Activated T-cell treated with anti-CD3 and anti-CD28 coated beads, Interleukin-2, amount 50 U/mL, for 24 hours (primary cell): ENCODE results near the gene PPM1L.

Experiments used
- DNase-seq: peaks from one replicate; pipeline ENCODE4 v3.0.0-alpha.2; 2020
- H3K27ac Mint-ChIP-seq: 2 replicates; pipeline ENCODE4 v1.8.0; 2020; ENCODE audit warnings: mild to moderate bottlenecking, mixed read lengths
- H3K27me3 Mint-ChIP-seq: 2 replicates; pipeline ENCODE4 v1.8.0; 2020; ENCODE audit warnings: mixed read lengths
- H3K36me3 Mint-ChIP-seq: 2 replicates; pipeline ENCODE4 v1.8.0; 2020; ENCODE audit warnings: low read depth, mixed read lengths
- H3K4me1 Mint-ChIP-seq: 2 replicates; pipeline ENCODE4 v1.8.0; 2020; ENCODE audit warnings: low read depth, mixed read lengths
- H3K4me3 Mint-ChIP-seq: 2 replicates; pipeline ENCODE4 v1.8.0; 2020; ENCODE audit warnings: mild to moderate bottlenecking, moderate library complexity, mixed read lengths
- H3K9me3 Mint-ChIP-seq: 2 replicates; pipeline ENCODE4 v1.8.0; 2020; ENCODE audit warnings: mixed read lengths

The PPM1L gene

GRCh38 chr3:160753953-160754352, 2.1 kb upstream of the PPM1L start:
- peaks cover 34% of the 10 kb centered on the region for H3K4me1 Mint-ChIP-seq
- peaks cover 22% of the 10 kb centered on the region for H3K27me3 Mint-ChIP-seq
- DNase-seq = no peak
- H3K27ac Mint-ChIP-seq = peak overlapping the region; percentile 93
- H3K9me3 Mint-ChIP-seq = no peaks in the 10 kb centered on the region
- H3K36me3 Mint-ChIP-seq = peaks cover 7% of the 10 kb centered on the region
- peak overlapping the region; percentile 92 for H3K4me3 Mint-ChIP-seq

DNA sequence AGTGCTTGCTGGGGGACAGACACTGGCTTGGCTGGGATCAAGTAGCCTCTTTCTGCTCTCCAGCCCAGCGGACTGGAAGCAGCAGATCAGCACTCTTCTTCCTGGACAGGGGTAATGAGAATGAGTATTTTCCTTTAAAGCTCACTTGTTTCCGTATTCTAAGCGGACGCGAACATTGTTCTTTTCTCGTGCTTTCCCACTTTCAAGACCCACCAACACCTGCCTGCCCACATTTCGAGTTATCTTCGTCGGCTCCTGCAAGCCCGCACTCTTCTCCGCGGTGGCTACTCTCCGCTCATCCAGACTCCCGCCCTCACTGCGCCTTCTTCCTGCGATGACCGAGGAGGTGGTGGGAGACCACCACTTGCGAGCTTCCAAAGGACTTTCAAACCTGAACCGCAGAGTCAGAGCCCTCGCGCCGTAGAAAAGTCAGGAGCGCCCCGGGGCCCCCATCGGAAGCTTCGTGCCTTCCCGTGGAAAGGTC, 1.6 kb upstream of the PPM1L start:
- H3K36me3 Mint-ChIP-seq = peaks cover 7% of the 10 kb centered on the region
- peak overlapping the region; percentile 93 for H3K27ac Mint-ChIP-seq
- no peak for DNase-seq
- H3K4me3 Mint-ChIP-seq = peak overlapping the region; percentile 92
- H3K4me1 Mint-ChIP-seq = peaks cover 34% of the 10 kb centered on the region
- H3K9me3 Mint-ChIP-seq = no peaks in the 10 kb centered on the region
- peaks cover 27% of the 10 kb centered on the region for H3K27me3 Mint-ChIP-seq

DNA sequence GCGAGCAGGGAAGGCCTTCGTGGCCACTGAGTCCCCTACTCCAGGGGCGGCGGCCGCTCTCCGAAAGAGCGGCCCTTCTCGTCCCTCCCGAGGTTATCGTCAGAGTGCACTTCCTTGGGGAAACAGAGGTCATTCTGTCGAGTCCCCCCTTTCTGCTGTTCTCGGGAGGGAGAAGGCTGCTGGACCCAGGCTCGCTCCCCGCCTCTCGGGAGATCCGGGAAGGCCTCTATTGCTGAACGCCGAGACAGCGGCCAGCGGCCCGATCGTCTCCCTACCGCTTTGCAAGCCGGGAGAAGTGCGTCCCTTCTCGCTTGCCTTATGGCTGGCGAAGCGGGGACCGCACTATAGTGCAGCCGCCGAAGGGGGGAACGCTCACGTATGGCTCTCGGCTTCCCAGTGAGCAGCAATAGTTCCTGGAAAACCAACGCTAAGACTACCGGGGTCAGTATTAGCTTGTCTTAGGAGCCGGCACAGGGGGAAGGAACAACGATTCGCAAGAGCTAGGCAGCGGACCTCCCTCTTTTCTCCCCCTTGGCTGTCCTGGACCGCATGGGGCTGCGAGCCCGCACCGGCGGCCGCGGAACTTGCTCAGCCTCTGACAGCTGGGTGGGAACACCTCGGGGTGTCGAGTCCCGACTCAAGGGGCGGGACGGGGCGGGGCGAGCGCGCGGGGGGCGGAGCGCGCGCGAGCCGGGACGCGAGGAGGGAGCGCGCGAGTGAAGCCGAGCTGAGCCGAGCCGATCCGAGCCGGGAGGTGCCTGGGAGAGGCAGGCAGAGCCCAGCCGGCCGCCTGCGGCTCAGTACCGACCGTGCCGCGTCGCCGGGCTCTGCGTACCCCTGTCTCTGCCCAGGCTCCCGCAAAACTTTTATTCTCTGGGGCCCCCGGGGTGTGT, 930 bp upstream of the PPM1L start:
- peak; percentile 95 for DNase-seq
- Mint-ChIP-seq H3K9me3 (no peaks in the 10 kb centered on the region), H3K27me3 (peaks cover 31% of the 10 kb centered on the region), H3K4me1 (peaks cover 34% of the 10 kb centered on the region), H3K27ac (peak overlapping the region; percentile 93), H3K4me3 (peak overlapping the region; percentile 92), H3K36me3 (peaks cover 7% of the 10 kb centered on the region)

DNA sequence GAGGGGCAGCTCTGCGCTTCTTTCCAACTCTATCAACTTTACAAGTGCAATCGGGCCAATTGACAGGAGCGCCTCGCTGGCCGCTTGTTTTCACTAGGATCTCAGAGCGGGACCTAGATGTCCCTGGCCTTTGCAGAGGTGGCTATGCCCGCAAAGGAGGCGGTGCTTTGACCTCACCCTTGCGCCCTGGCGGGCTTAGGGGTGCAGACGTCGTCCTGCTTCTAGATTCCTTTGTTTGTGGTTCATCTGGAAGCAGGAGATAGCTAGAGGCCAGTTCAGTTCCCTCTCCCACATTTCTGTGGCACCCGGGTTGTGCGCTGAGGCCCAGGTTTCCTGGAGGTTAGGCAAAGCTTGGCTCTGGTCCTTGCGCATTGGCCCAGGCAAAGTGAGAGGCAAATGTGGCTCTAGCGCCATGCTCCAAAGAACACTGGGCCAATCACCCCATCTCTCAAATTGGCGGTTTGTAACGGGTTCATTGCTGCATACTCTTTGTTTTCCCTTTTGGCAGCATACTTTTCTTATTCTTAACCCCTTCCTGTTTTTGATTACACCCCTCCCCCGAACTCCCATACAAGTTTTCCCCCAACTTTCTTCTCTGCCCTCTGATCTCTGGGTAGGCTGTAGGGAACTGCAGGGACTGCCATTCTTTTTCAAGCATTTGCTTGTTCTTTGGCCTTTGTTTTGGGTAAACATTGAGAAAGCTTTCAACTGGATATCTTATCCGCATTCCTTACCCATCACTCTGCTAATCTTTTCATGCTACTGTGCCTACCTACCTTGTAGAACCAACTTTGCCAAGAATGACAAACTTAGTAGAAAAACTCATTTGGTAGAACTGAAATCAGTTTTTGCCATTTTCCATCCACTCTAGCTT, 1.4 kb downstream of the PPM1L start:
- no peak overlapping the region for H3K27ac Mint-ChIP-seq
- H3K4me3 Mint-ChIP-seq = peak overlapping the region; percentile 92
- DNase-seq = peak; percentile 34
- no peaks in the 10 kb centered on the region for H3K9me3 Mint-ChIP-seq
- peaks cover 7% of the 10 kb centered on the region for H3K36me3 Mint-ChIP-seq
- peaks cover 37% of the 10 kb centered on the region for H3K27me3 Mint-ChIP-seq
- H3K4me1 Mint-ChIP-seq = peaks cover 34% of the 10 kb centered on the region

- H3K4me1 Mint-ChIP-seq = peaks cover 28% of the 10 kb centered on the region
- H3K4me3 Mint-ChIP-seq = no peak overlapping the region
- no peak for DNase-seq
- no peak overlapping the region for H3K27ac Mint-ChIP-seq
- H3K36me3 Mint-ChIP-seq = peaks cover 7% of the 10 kb centered on the region
- peaks cover 37% of the 10 kb centered on the region for H3K27me3 Mint-ChIP-seq
- H3K9me3 Mint-ChIP-seq = no peaks in the 10 kb centered on the region
These were observed 3.0 kb downstream of the PPM1L start for GRCh38 chr3:160758929-160759577.

DNA sequence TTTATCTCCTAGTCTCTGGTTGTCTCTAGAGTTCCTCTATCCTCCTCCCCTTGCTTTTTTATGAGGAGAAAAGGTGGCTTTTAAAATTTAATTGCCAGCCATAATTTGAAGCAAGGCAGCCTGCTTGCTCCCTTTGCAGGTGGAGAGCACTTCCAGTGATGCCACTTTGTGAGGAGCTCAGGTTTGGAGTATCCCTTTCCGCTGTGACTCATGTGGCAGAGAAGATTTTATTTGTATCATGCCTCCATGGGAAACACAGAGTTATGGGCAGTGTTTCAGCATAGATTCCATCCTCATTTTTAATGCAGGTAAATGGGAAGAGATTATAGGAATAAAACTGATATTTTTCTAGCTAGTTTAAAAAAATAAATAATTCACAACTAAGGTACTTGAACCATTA, 7.0 kb downstream of the PPM1L start:
- Mint-ChIP-seq H3K4me1 (peaks cover 2% of the 10 kb centered on the region), H3K27me3 (peaks cover 17% of the 10 kb centered on the region), H3K9me3 (no peaks in the 10 kb centered on the region), H3K36me3 (no peaks in the 10 kb centered on the region), H3K27ac (no peak overlapping the region), H3K4me3 (no peak overlapping the region)
- DNase-seq = no peak

GRCh38 chr3:160765211-160765610, 9.2 kb downstream of the PPM1L start:
- peaks cover 5% of the 10 kb centered on the region for H3K27me3 Mint-ChIP-seq
- no peak overlapping the region for H3K27ac Mint-ChIP-seq
- no peaks in the 10 kb centered on the region for H3K9me3 Mint-ChIP-seq
- no peak for DNase-seq
- H3K4me3 Mint-ChIP-seq = no peak overlapping the region
- H3K36me3 Mint-ChIP-seq = no peaks in the 10 kb centered on the region
- H3K4me1 Mint-ChIP-seq = no peaks in the 10 kb centered on the region

DNA sequence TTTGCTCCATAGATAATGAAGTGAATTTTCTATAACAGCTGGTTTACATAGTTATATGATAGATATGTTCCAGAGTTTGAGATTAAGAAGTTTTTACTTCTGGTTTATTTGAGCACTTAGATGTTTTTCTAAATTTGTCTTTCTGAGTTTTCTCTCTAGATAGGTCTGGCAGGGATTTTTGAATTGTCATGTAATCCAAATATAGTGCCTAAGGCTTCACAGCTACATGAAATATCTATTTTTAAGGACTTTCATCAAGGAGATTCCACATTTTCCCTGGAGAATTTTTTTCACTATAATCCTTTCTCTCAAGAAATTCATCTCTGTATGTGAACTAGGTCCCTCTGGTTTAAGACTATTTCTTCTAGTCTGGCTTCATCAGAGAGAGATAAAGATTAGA, 12.0 kb downstream of the PPM1L start:
- DNase-seq = no peak
- Mint-ChIP-seq H3K27ac (no peak overlapping the region), H3K9me3 (no peaks in the 10 kb centered on the region), H3K27me3 (no peaks in the 10 kb centered on the region), H3K36me3 (no peaks in the 10 kb centered on the region), H3K4me3 (no peak overlapping the region), H3K4me1 (no peaks in the 10 kb centered on the region)

- Mint-ChIP-seq H3K9me3 (no peaks in the 10 kb centered on the region), H3K27ac (no peak overlapping the region), H3K36me3 (no peaks in the 10 kb centered on the region), H3K4me3 (no peak overlapping the region), H3K4me1 (peaks cover 6% of the 10 kb centered on the region), H3K27me3 (no peaks in the 10 kb centered on the region)
- no peak for DNase-seq
These were observed 12.9 kb downstream of the PPM1L start for GRCh38 chr3:160768918-160769317.

- no peaks in the 10 kb centered on the region for H3K27me3 Mint-ChIP-seq
These were observed 15.9 kb downstream of the PPM1L start for GRCh38 chr3:160771811-160772459.

GRCh38 chr3:160773722-160774121, 17.7 kb downstream of the PPM1L start:
- no peaks in the 10 kb centered on the region for H3K36me3 Mint-ChIP-seq
- H3K27ac Mint-ChIP-seq = peak overlapping the region; percentile 1
- DNase-seq = no peak
- H3K27me3 Mint-ChIP-seq = no peaks in the 10 kb centered on the region
- no peak overlapping the region for H3K4me3 Mint-ChIP-seq
- H3K4me1 Mint-ChIP-seq = peaks cover 9% of the 10 kb centered on the region
- H3K9me3 Mint-ChIP-seq = no peaks in the 10 kb centered on the region

More at GRCh38 chr3:160771811-160772459, 15.9 kb downstream of the PPM1L start:
- Mint-ChIP-seq H3K36me3 (no peaks in the 10 kb centered on the region), H3K4me3 (no peak overlapping the region), H3K4me1 (peaks cover 9% of the 10 kb centered on the region), H3K27ac (no peak overlapping the region), H3K9me3 (no peaks in the 10 kb centered on the region)
- DNase-seq = no peak

DNA sequence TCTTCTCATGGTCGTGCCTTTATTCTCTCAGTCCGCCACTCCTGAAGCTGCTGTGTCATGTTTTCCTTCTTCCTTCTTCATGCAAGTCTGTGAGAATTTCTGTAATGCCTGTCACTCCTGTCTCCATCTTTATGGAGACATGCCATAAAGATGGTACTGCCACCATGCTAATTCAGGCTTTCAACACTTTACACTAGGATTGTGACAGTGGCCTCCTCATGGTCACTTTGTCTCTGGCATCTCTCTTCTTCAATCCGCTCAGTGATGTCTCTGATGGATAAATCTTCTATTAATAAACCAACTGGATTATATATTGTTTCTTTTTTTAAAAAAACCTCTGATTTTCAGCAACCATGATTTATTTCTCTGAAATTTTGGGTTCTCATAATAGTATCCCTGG, 18.1 kb downstream of the PPM1L start:
- peaks cover 9% of the 10 kb centered on the region for H3K4me1 Mint-ChIP-seq
- H3K9me3 Mint-ChIP-seq = no peaks in the 10 kb centered on the region
- DNase-seq = no peak
- peak overlapping the region; percentile 1 for H3K27ac Mint-ChIP-seq
- H3K27me3 Mint-ChIP-seq = no peaks in the 10 kb centered on the region
- H3K4me3 Mint-ChIP-seq = no peak overlapping the region
- no peaks in the 10 kb centered on the region for H3K36me3 Mint-ChIP-seq

- H3K9me3 Mint-ChIP-seq = no peaks in the 10 kb centered on the region
- H3K4me1 Mint-ChIP-seq = peaks cover 8% of the 10 kb centered on the region
- no peaks in the 10 kb centered on the region for H3K27me3 Mint-ChIP-seq
- no peaks in the 10 kb centered on the region for H3K36me3 Mint-ChIP-seq
- no peak overlapping the region for H3K4me3 Mint-ChIP-seq
- H3K27ac Mint-ChIP-seq = no peak overlapping the region
- no peak for DNase-seq
These were observed 22.4 kb downstream of the PPM1L start for GRCh38 chr3:160778480-160778879.

- DNase-seq = no peak
- H3K27ac Mint-ChIP-seq = no peak overlapping the region
- H3K27me3 Mint-ChIP-seq = no peaks in the 10 kb centered on the region
- H3K9me3 Mint-ChIP-seq = no peaks in the 10 kb centered on the region
- H3K4me3 Mint-ChIP-seq = no peak overlapping the region
- H3K36me3 Mint-ChIP-seq = no peaks in the 10 kb centered on the region
- peaks cover 2% of the 10 kb centered on the region for H3K4me1 Mint-ChIP-seq
These were observed 23.0 kb downstream of the PPM1L start for GRCh38 chr3:160779040-160779439.
